Trophoblast cell (in vitro differentiated cells and primary cell): ENCODE results near the gene ATXN7.

Source experiments
- DNase-seq, 2 donors: peaks; one replicate each; pipeline ENCODE4 v3.0.0-alpha.2; 2016
- H2AFZ ChIP-seq: 2 replicates; pipeline ENCODE4 v1.6.1; 2013; ENCODE audit warnings: low read length, moderate library complexity, mild to moderate bottlenecking; ENCODE audit not compliant: insufficient read depth, poor library complexity
- H2AK5ac ChIP-seq: 2 replicates; pipeline ENCODE4 v1.6.1; 2013; ENCODE audit warnings: mild to moderate bottlenecking, low read length
- H2BK120ac ChIP-seq: 2 replicates; pipeline ENCODE4 v1.6.1; 2013; ENCODE audit warnings: low read length, mild to moderate bottlenecking, moderate library complexity; ENCODE audit not compliant: insufficient read depth, poor library complexity
- H2BK12ac ChIP-seq: 2 replicates; pipeline ENCODE4 v1.6.1; 2013; ENCODE audit warnings: mild to moderate bottlenecking, low read length, moderate library complexity
- H2BK5ac ChIP-seq: 2 replicates; pipeline ENCODE4 v1.6.1; 2013; ENCODE audit warnings: low read length, low read depth, moderate library complexity, mild to moderate bottlenecking; ENCODE audit not compliant: poor library complexity
- H3K14ac ChIP-seq: 2 replicates; pipeline ENCODE4 v1.6.1; 2013; ENCODE audit warnings: mild to moderate bottlenecking, low read length
- H3K18ac ChIP-seq: 2 replicates; pipeline ENCODE4 v1.6.1; 2013; ENCODE audit warnings: mild to moderate bottlenecking, low read length
- H3K23ac ChIP-seq: 2 replicates; pipeline ENCODE4 v1.6.1; 2013; ENCODE audit warnings: low read length
- H3K27ac ChIP-seq: 2 replicates; pipeline ENCODE4 v1.5.1; 2013; ENCODE audit warnings: low read depth, mild to moderate bottlenecking, inconsistent platforms, low read length, moderate library complexity
- H3K27me3 ChIP-seq: 2 replicates; pipeline ENCODE4 v1.6.1; 2013; ENCODE audit warnings: inconsistent platforms, mild to moderate bottlenecking, low read length, moderate library complexity; ENCODE audit not compliant: insufficient read depth
- H3K36me3 ChIP-seq, 2 experiments: 1 replicate in 1 of 2; 2 replicates in 1 of 2; pipeline ENCODE4 v1.6.1; 2013; ENCODE audit warnings: low read length in 2 of 2, mild to moderate bottlenecking in 2 of 2, moderate library complexity in 1 of 2; ENCODE audit not compliant: insufficient read depth in 2 of 2, control insufficient read depth in 1 of 2
- H3K4ac ChIP-seq: 2 replicates; pipeline ENCODE4 v1.6.1; 2013; ENCODE audit warnings: low read depth, mild to moderate bottlenecking, low read length, moderate library complexity
- H3K4me1 ChIP-seq, 2 experiments: 1 replicate in 1 of 2; 2 replicates in 1 of 2; pipeline ENCODE4 v1.6.1; 2013; ENCODE audit warnings: low read length in 2 of 2, mild to moderate bottlenecking in 2 of 2, moderate library complexity in 1 of 2; ENCODE audit not compliant: insufficient read depth in 2 of 2, control insufficient read depth in 1 of 2
- H3K4me2 ChIP-seq: 2 replicates; pipeline ENCODE4 v1.6.1; 2013; ENCODE audit warnings: inconsistent platforms, mild to moderate bottlenecking, low read length, moderate library complexity
- H3K4me3 ChIP-seq: 2 replicates; pipeline ENCODE4 v1.5.1; 2013; ENCODE audit warnings: mild to moderate bottlenecking, low read depth, low read length, inconsistent platforms
- H3K79me1 ChIP-seq: one replicate; pipeline ENCODE4 v1.6.1; 2013; ENCODE audit warnings: low read length
- H3K79me2 ChIP-seq: 2 replicates; pipeline ENCODE4 v1.6.1; 2013; ENCODE audit warnings: low read length, mild to moderate bottlenecking; ENCODE audit not compliant: control insufficient read depth, insufficient read depth, poor library complexity
- H3K9ac ChIP-seq: 2 replicates; pipeline ENCODE4 v1.6.1; 2013; ENCODE audit warnings: mild to moderate bottlenecking, low read length
- H3K9me3 ChIP-seq: 2 replicates; pipeline ENCODE4 v1.6.1; 2013; ENCODE audit warnings: low read depth, mild to moderate bottlenecking, control low read depth, inconsistent platforms, low read length; ENCODE audit not compliant: insufficient read depth
- H4K12ac ChIP-seq: 2 replicates; pipeline ENCODE4 v1.6.1; 2013; ENCODE audit warnings: low read depth, mild to moderate bottlenecking, low read length, moderate library complexity
- H4K8ac ChIP-seq: 2 replicates; pipeline ENCODE4 v1.6.1; 2013; ENCODE audit warnings: low read depth, mild to moderate bottlenecking, low read length, moderate library complexity
- H4K91ac ChIP-seq: one replicate; pipeline ENCODE4 v1.6.1; 2013; ENCODE audit warnings: low read depth, mild to moderate bottlenecking, low read length, moderate library complexity
- WGBS: extraction: QIAGEN DNeasy Blood & Tissue Kit; methylation state at CpG from one replicate; pipeline ENCODE4 v1.1.7; 2013; ENCODE audit warnings: missing lambda C conversion rate; ENCODE audit not compliant: insufficient read length, insufficient coverage; ENCODE audit errors: extremely low coverage; 5-methylcytosine and 5-hydroxymethylcytosine counted together

The ATXN7 gene

DNA sequence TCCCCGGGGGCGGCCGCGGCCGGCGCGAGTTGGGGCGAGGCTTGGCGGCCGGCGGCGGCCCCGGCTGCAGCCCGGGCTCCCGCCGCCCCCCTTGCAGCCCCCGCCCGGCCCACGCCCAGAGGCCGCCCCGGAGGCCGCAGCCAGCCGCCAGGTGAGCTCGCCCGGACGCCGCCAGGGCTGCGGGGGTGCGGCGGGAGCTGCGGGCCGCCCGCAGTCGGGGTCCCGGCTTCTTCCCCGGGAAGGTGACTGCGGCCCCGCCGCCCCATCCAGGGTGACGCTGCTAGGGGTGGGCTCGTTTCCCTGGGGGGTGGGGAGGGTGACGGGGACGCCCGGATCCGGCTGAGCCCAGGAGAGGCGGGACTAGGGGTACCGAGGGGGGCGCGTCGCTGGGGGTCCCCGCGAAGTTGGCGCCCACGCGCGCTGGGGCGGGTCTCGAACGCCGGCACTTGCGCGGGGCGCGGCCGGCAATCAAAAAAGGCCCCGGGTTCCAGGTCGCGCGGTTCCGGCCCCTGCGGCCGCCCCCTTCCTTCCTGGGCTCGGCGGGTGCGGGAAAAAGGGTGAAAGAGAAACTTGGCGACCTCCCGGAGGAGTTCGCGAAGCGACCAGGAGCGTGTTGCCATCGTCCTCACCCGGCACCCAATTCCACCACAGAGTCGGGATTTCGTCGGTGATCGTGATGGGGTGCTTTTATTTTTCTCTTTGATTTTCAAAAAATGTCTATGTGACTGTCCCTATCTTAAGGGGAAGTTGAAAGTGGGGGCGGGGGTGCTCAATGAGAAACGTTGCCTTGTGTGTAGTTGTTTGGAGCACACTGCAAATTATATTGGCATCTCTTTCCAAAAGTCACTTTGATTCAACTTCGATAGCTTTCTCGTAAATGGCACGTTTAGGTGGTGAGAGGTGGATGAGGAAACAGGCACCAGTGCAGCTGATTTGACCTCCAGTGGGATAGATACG lies 619 bp downstream of the ATXN7 start:
- peaks cover 13% of the 10 kb centered on the region for H3K79me1 ChIP-seq
- H3K18ac ChIP-seq: peak overlapping the region; percentile 85
- H3K23ac ChIP-seq: no peak overlapping the region
- peaks cover 5 to 7% of the 10 kb centered on the region in 2 experiments for H3K4me1 ChIP-seq
- peaks cover 18% of the 10 kb centered on the region for H3K79me2 ChIP-seq
- peak overlapping the region; percentile 84 for H2BK5ac ChIP-seq
- no peak overlapping the region for H2BK12ac ChIP-seq
- peak overlapping the region; percentile 92 for H3K4ac ChIP-seq
- peak overlapping the region; percentile 12 for H2AFZ ChIP-seq
- H4K8ac ChIP-seq: peak overlapping the region; percentile 85
- DNase-seq: peak; percentile 35 to 50
- peak overlapping the region; percentile 95 for H4K91ac ChIP-seq
- peak overlapping the region; percentile 69 for H4K12ac ChIP-seq
- H3K4me2 ChIP-seq: peak overlapping the region; percentile 84
- H3K27ac ChIP-seq: peak overlapping the region; percentile 74
- H2BK120ac ChIP-seq: peak overlapping the region; percentile 71
- peaks cover 1 to 2% of the 10 kb centered on the region in 2 experiments for H3K36me3 ChIP-seq
- no CpG with 5 or more reads among the region's 93 CpGs for WGBS
- peak overlapping the region; percentile 94 for H3K4me3 ChIP-seq
- H3K27me3 ChIP-seq: no peaks in the 10 kb centered on the region
- peak overlapping the region; percentile 79 for H3K14ac ChIP-seq
- no peak overlapping the region for H2AK5ac ChIP-seq
- no peaks in the 10 kb centered on the region for H3K9me3 ChIP-seq
- H3K9ac ChIP-seq: peak overlapping the region; percentile 89

DNA sequence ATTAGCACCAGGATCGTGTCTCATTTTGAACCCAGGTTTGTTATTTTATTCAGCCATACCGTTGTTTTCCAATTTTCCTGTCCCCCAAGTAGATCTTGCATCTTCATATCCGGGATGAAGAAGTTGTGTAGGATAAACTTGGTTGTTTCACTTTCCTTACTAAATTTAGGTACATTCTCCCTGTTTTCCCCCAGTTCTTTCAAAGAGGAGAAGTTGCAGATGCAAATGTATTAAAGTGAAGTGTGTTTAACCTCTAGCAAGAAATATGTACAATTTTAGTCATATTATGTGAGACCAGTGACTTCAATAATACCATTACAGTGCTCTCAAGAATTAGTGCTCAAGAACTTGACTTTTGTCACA lies 1.3 kb downstream of the ATXN7 start:
- Histone ChIP-seq H3K4me2 (peak overlapping the region; percentile 84), H3K27me3 (no peaks in the 10 kb centered on the region), H2BK5ac (no peak overlapping the region), H4K91ac (no peak overlapping the region), H2BK120ac (no peak overlapping the region), H4K12ac (no peak overlapping the region), H3K9me3 (no peaks in the 10 kb centered on the region), H4K8ac (no peak overlapping the region), H2AK5ac (no peak overlapping the region), H3K4me1 (peaks cover 5% of the 10 kb centered on the region in 2 experiments), H3K9ac (no peak overlapping the region), H2AFZ (no peak overlapping the region), H3K79me1 (peaks cover 13% of the 10 kb centered on the region), H3K27ac (no peak overlapping the region), H3K23ac (no peak overlapping the region), H3K4ac (peak overlapping the region; percentile 92), H3K18ac (peak overlapping the region; percentile 85), H3K14ac (no peak overlapping the region), H3K4me3 (peak overlapping the region; percentile 94), H3K79me2 (peaks cover 18% of the 10 kb centered on the region), H3K36me3 (peaks cover 1 to 2% of the 10 kb centered on the region in 2 experiments), H2BK12ac (no peak overlapping the region)
- DNase-seq: no peak
- no CpG with 5 or more reads among the region's 3 CpGs for WGBS

- H3K18ac ChIP-seq: no peak overlapping the region
- no peaks in the 10 kb centered on the region for H3K9me3 ChIP-seq
- peaks cover 18% of the 10 kb centered on the region for H3K79me2 ChIP-seq
- WGBS: no CpG with 5 or more reads among the region's 1 CpG
- no peak overlapping the region for H3K14ac ChIP-seq
- H2BK5ac ChIP-seq: no peak overlapping the region
- no peak overlapping the region for H2BK120ac ChIP-seq
- H2AK5ac ChIP-seq: no peak overlapping the region
- no peak overlapping the region for H4K91ac ChIP-seq
- DNase-seq: no peak
- no peak overlapping the region for H2AFZ ChIP-seq
- no peak overlapping the region for H4K12ac ChIP-seq
- H3K27ac ChIP-seq: no peak overlapping the region
- H3K4me3 ChIP-seq: no peak overlapping the region
- H3K9ac ChIP-seq: no peak overlapping the region
- H3K4me2 ChIP-seq: no peak overlapping the region
- no peak overlapping the region for H2BK12ac ChIP-seq
- H3K27me3 ChIP-seq: no peaks in the 10 kb centered on the region
- peaks cover 13% of the 10 kb centered on the region for H3K79me1 ChIP-seq
- no peak overlapping the region for H4K8ac ChIP-seq
- H3K4me1 ChIP-seq: peaks cover 5 to 6% of the 10 kb centered on the region in 2 experiments
- H3K36me3 ChIP-seq: peaks cover 1 to 2% of the 10 kb centered on the region in 2 experiments
- H3K4ac ChIP-seq: no peak overlapping the region
- no peak overlapping the region for H3K23ac ChIP-seq
Measured at GRCh38 chr3:63867225-63867624, 3.6 kb downstream of the ATXN7 start.

DNA sequence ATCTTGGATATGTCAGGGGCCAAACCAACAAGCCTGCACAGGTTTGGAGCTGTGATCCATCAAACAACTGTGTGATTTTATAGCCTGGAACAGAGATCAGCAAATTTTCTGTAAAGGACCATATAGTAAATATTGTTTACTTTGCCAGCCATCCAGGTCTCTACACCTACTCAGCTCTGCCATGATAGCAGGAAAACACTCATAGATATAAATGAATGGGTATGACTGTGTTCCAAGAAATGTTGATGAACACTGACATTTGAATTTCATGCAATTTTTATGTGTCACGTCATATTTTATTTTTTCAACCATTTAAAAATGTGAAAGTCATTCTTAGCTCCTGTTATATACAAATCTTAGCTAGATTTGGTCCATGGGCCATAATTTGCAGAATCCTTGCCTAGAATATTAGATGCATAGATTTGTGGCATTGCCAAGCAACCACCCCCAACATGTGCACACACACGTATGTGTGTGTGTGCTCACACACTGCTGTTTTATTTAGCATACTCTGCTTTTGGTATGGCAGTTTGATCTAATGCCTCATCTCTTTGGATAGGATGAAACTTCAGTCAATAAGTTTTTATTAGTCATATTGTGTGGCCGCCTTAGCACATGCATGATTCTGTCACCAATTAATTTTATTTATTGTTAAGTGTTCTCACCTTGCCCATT lies 6.4 kb downstream of the ATXN7 start:
- no CpG with 5 or more reads among the region's 3 CpGs for WGBS
- H3K27me3 ChIP-seq: no peaks in the 10 kb centered on the region
- H3K36me3 ChIP-seq: peaks cover 1 to 2% of the 10 kb centered on the region in 2 experiments
- H2BK120ac ChIP-seq: no peak overlapping the region
- no peak overlapping the region for H3K9ac ChIP-seq
- H3K4me1 ChIP-seq: peaks cover 2 to 4% of the 10 kb centered on the region in 2 experiments
- H4K91ac ChIP-seq: no peak overlapping the region
- no peak for DNase-seq
- H4K12ac ChIP-seq: no peak overlapping the region
- no peak overlapping the region for H4K8ac ChIP-seq
- no peak overlapping the region for H2AK5ac ChIP-seq
- H3K27ac ChIP-seq: no peak overlapping the region
- H3K18ac ChIP-seq: no peak overlapping the region
- no peak overlapping the region for H2BK12ac ChIP-seq
- peaks cover 2% of the 10 kb centered on the region for H3K79me2 ChIP-seq
- no peak overlapping the region for H3K4me2 ChIP-seq
- no peaks in the 10 kb centered on the region for H3K9me3 ChIP-seq
- H3K4ac ChIP-seq: no peak overlapping the region
- H3K14ac ChIP-seq: no peak overlapping the region
- H2BK5ac ChIP-seq: no peak overlapping the region
- H2AFZ ChIP-seq: no peak overlapping the region
- no peaks in the 10 kb centered on the region for H3K79me1 ChIP-seq
- H3K23ac ChIP-seq: no peak overlapping the region
- H3K4me3 ChIP-seq: no peak overlapping the region
